Upper lobe of left lung (tissue), 6 donors: ENCODE data around the gene ITGBL1. TPM values are rescaled to one million over a fixed set of nuclear protein-coding genes. Genes with fewer than 3 reads are reported as not detected.
A peak's percentile ranks its signal among the peaks of the same experiment; 100 is the strongest.

Source experiments
- ATAC-seq, 2 donors: fragments of 200-7000 bp; cut with Tn5 transposase; one replicate each; pipeline ENCODE4 v1.9.1; 2022; ENCODE audit warnings: mild to moderate bottlenecking in 2 of 2, moderate library complexity in 2 of 2; ENCODE audit not compliant: low FRiP score in 2 of 2
- DNase-seq, 2 donors: peaks; one replicate each; pipeline ENCODE4 v3.0.0-alpha.2; 2019 to 2020
- H3K27ac ChIP-seq, 4 donors: fragments of 200-600 bp; sonication (generic); one replicate each; pipeline ENCODE4 v1.5.1; 2016 to 2019
- H3K27me3 ChIP-seq, 4 donors: fragments of 200-600 bp; sonication (generic); one replicate each; pipeline ENCODE4 v1.5.1; 2017 to 2019
- H3K36me3 ChIP-seq, 4 donors: fragments of 200-600 bp; sonication (generic); one replicate each; pipeline ENCODE4 v1.5.1; 2016 to 2019
- H3K4me1 ChIP-seq, 4 donors: fragments of 200-600 bp; sonication (generic); one replicate each; pipeline ENCODE4 v1.5.1; 2018 to 2019
- H3K4me3 ChIP-seq, 4 donors: fragments of 200-600 bp; sonication (generic); one replicate each; pipeline ENCODE4 v1.5.1; 2017 to 2019; ENCODE audit warnings: mild to moderate bottlenecking in 2 of 4, moderate library complexity in 1 of 4
- H3K9me3 ChIP-seq, 4 donors: fragments of 200-600 bp; sonication (generic); one replicate each; pipeline ENCODE4 v1.5.1; 2018 to 2019
- CTCF ChIP-seq, 6 experiments: fragments of 450-650 bp in 4 of 6; fragments of 200-600 bp in 2 of 6; sonication (generic) in 2 of 6; IDR thresholded peaks; one replicate each; pipeline ENCODE4 v1.5.1; 2016 to 2019; ENCODE audit warnings: antibody characterized with exemption in 6 of 6
- EP300 ChIP-seq, 4 donors: sonication (generic); formaldehyde crosslinking; IDR thresholded peaks; one replicate each; pipeline ENCODE4 v1.5.1; 2017; ENCODE audit warnings: antibody characterized with exemption in 4 of 4, control low read depth in 2 of 4
- POLR2A ChIP-seq, 4 donors: fragments of 450-650 bp; IDR thresholded peaks; one replicate each; pipeline ENCODE4 v1.5.1; 2016 to 2017; ENCODE audit warnings: antibody characterized with exemption in 4 of 4, mild to moderate bottlenecking in 2 of 4
- POLR2AphosphoS5 ChIP-seq, 2 donors: sonication (generic); formaldehyde crosslinking; IDR thresholded peaks; one replicate each; pipeline ENCODE4 v1.5.1; 2017; ENCODE audit warnings: antibody characterized with exemption in 2 of 2
- WGBS, 2 donors: methylation state at CpG; one replicate each; pipeline ENCODE4 v1.1.5; 2017 to 2018; 5-methylcytosine and 5-hydroxymethylcytosine counted together
- total RNA-seq, 6 donors: library from RNA; depleted of rRNA in 4 of 6; stranded (reverse); fragments of >200 nt in 4 of 6; gene quantifications; one replicate each; pipeline versions ENCODE4 v1.1.0 to v1.2.1, GENCODE V29; 2016 to 2021
- donor health status: DM: no; HTN: no; CAD: no; lungs with moderate emphysema.
- donor health status: DM: no; HTN: yes; CAD: no; lungs with severe emphysema.

ITGBL1 gene
- total RNA-seq, 6 donors from 2014 or later = 5.2 to 51.9 (median 21.9) TPM

GRCh38 chr13:101552286-101552685 lies 99.8 kb downstream of the ITGBL1 start:
- ATAC-seq = no peak
- H3K27ac ChIP-seq = no peak overlapping the region
- no peak for DNase-seq
- H3K4me1 ChIP-seq = no peaks in the 10 kb centered on the region
- no peaks in the 10 kb centered on the region for H3K27me3 ChIP-seq
- H3K36me3 ChIP-seq = no peaks in the 10 kb centered on the region
- H3K9me3 ChIP-seq = no peaks in the 10 kb centered on the region
- no peak for TF ChIP-seq EP300 (IDR thresholded peaks at IDR 0.05)
- WGBS, 2 donors = 36 to 42% methylated on average over 1 of the region's 1 CpG
- H3K4me3 ChIP-seq = no peak overlapping the region

DNA sequence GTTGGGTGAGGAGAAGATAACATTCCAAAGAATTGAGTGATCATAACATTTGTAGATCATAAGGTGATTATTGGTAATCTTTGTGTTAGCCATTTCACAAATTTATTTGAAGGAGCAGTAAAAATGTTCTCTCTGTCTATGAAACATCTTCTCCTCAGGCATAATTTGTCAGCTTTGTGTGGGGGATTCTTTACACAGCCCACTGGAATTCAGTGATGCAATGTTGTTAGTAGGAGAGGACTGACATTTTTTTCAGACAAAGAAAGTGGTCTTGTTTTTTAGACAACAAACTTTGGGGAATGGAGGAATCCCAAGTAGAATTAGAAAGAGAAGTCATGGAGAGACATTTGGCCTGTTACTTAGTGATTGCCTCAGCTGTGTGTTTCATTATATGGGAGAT lies 100.3 kb downstream of the ITGBL1 start:
- Histone ChIP-seq H3K27me3 (no peaks in the 10 kb centered on the region), H3K27ac (no peak overlapping the region), H3K4me3 (no peak overlapping the region), H3K36me3 (no peaks in the 10 kb centered on the region), H3K9me3 (no peaks in the 10 kb centered on the region), H3K4me1 (no peaks in the 10 kb centered on the region)
- TF ChIP-seq EP300 (IDR thresholded peaks at IDR 0.05) (no peak), CTCF (IDR thresholded peaks at IDR 0.05) (no peak), POLR2AphosphoS5 (IDR thresholded peaks at IDR 0.05) (no peak), POLR2A (IDR thresholded peaks at IDR 0.05) (no peak)
- DNase-seq (no peak), ATAC-seq (peak in 1 of 2 donors; percentile 9)

GRCh38 chr13:101554420-101555125 lies 102.1 kb downstream of the ITGBL1 start:
- Histone ChIP-seq H3K27me3 (no peaks in the 10 kb centered on the region), H3K27ac (no peak overlapping the region), H3K4me3 (no peak overlapping the region), H3K9me3 (no peaks in the 10 kb centered on the region), H3K36me3 (no peaks in the 10 kb centered on the region), H3K4me1 (no peaks in the 10 kb centered on the region)
- DNase-seq (no peak), ATAC-seq (no peak)
- WGBS, 2 donors = 92 to 93% methylated on average over 2 of the region's 2 CpGs
- TF ChIP-seq POLR2A (IDR thresholded peaks at IDR 0.05) (no peak), EP300 (IDR thresholded peaks at IDR 0.05) (no peak), CTCF (IDR thresholded peaks at IDR 0.05) (no peak), POLR2AphosphoS5 (IDR thresholded peaks at IDR 0.05) (no peak)

GRCh38 chr13:101555610-101556009 lies 103.1 kb downstream of the ITGBL1 start:
- Histone ChIP-seq H3K4me1 (no peaks in the 10 kb centered on the region), H3K36me3 (no peaks in the 10 kb centered on the region), H3K9me3 (no peaks in the 10 kb centered on the region), H3K4me3 (no peak overlapping the region), H3K27me3 (no peaks in the 10 kb centered on the region), H3K27ac (no peak overlapping the region)
- TF ChIP-seq CTCF (IDR thresholded peaks at IDR 0.05) (no peak), EP300 (IDR thresholded peaks at IDR 0.05) (no peak), POLR2AphosphoS5 (IDR thresholded peaks at IDR 0.05) (no peak)
- DNase-seq (no peak), ATAC-seq (no peak)

DNA sequence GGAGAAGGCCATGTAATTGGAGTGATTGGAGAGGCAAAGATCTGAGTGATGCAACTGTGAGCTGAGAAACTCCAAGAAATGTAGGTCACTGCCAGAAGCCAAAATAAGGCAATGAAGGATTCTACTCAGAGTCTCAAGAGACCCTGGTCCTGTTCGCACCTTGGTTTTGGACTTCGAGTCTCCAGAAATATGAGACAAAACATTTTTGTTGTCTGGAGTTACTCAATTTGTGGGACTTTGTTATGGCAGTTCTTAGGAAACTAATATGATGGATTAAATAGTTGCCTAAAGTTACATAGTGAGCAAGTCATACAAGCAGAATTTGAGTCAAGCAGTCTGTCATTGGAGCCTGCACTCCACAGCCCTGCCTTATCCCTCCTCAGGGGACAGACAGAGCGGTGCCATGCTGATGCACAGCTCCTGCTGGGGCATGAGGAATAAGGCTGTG lies 104.2 kb downstream of the ITGBL1 start:
- TF ChIP-seq POLR2AphosphoS5 (IDR thresholded peaks at IDR 0.05) (no peak), EP300 (IDR thresholded peaks at IDR 0.05) (no peak), POLR2A (IDR thresholded peaks at IDR 0.05) (no peak), CTCF (IDR thresholded peaks at IDR 0.05) (no peak)
- Histone ChIP-seq H3K27ac (no peak overlapping the region), H3K36me3 (no peaks in the 10 kb centered on the region), H3K9me3 (no peaks in the 10 kb centered on the region), H3K4me1 (no peaks in the 10 kb centered on the region), H3K4me3 (no peak overlapping the region), H3K27me3 (no peaks in the 10 kb centered on the region)
- 86% methylated on average over 3 of the region's 3 CpGs for WGBS, 2 donors
- peak in 1 of 2 donors; percentile 74 for ATAC-seq
- no peak for DNase-seq
